Right atrium auricular region (tissue), 2 donors: Measurements from ENCODE around the gene TEX11. TPM values are rescaled to one million over a fixed set of nuclear protein-coding genes. Genes with fewer than 3 reads are reported as not detected.
A peak's percentile ranks its signal among the peaks of the same experiment; 100 is the strongest.
"Not testable (repeated sequence)": the region's sequence is repeated elsewhere in the genome, so short reads cannot be mapped to it uniquely, and the experiment has no call there.

ENCODE experiments used
- DNase-seq: peaks from one replicate; pipeline ENCODE4 v3.0.0-alpha.2; 2019; ENCODE audit warnings: low spot score
- H3K27ac ChIP-seq, 2 donors: fragments of 200-600 bp; sonication (generic); 1 replicate in 1 of 2; 2 replicates in 1 of 2; pipeline ENCODE4 v1.5.1; 2016 to 2019
- H3K27me3 ChIP-seq, 2 donors: fragments of 200-600 bp; sonication (generic); one replicate each; pipeline versions ENCODE4 v1.5.1 to v1.6.0; 2017 to 2019
- H3K36me3 ChIP-seq: fragments of 200-600 bp; sonication (generic); one replicate; pipeline ENCODE4 v1.5.1; 2016
- H3K4me1 ChIP-seq, 2 donors: fragments of 200-600 bp; sonication (generic); one replicate each; pipeline versions ENCODE4 v1.5.1 to v1.6.0; 2017 to 2019
- H3K4me3 ChIP-seq, 2 donors: fragments of 200-600 bp; sonication (generic); 1 replicate in 1 of 2; 2 replicates in 1 of 2; pipeline ENCODE4 v1.5.1; 2017 to 2019; ENCODE audit warnings: mild to moderate bottlenecking in 1 of 2, moderate library complexity in 1 of 2
- H3K9me3 ChIP-seq, 2 donors: fragments of 200-600 bp; sonication (generic); one replicate each; pipeline ENCODE4 v1.5.1; 2019
- CTCF ChIP-seq, 2 donors: fragments of 200-600 bp; sonication (generic); IDR thresholded peaks; one replicate each; pipeline ENCODE4 v1.5.1; 2019; ENCODE audit warnings: antibody characterized with exemption in 2 of 2
- total RNA-seq, 2 donors: library from RNA; depleted of rRNA; stranded (reverse); fragments of >200 nt; gene quantifications; one replicate each; pipeline ENCODE4 v1.1.0, GENCODE V29; 2016

The TEX11 gene
- total RNA-seq, 2 donors from 2014 or later = not detected

DNA sequence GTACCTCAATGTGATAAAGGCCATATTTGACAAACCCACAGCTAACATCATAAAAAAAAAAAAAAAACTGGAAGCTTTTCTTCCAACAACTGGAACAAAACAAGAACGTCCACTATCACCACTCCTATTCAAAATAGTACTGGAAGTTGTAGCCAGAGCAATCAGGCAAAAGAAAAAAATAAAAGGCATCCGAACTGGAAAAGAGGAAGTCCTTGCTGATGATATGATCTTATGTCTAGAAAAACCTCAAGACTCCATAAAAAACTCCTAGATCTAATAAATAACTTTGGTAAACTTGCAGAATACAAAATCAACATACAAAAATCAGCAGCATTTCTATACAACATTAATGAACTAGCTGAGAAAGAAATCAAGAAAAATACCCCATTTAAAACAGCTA lies 134.3 kb downstream of the TEX11 start:
- H3K27me3 ChIP-seq = no peaks in the 10 kb centered on the region
- H3K36me3 ChIP-seq = no peaks in the 10 kb centered on the region
- H3K4me3 ChIP-seq = no peak overlapping the region
- no peak for DNase-seq
- no peak overlapping the region for H3K27ac ChIP-seq
- no peaks in the 10 kb centered on the region for H3K4me1 ChIP-seq
- H3K9me3 ChIP-seq = no peaks in the 10 kb centered on the region
- no peak for TF ChIP-seq CTCF (IDR thresholded peaks at IDR 0.05)

DNA sequence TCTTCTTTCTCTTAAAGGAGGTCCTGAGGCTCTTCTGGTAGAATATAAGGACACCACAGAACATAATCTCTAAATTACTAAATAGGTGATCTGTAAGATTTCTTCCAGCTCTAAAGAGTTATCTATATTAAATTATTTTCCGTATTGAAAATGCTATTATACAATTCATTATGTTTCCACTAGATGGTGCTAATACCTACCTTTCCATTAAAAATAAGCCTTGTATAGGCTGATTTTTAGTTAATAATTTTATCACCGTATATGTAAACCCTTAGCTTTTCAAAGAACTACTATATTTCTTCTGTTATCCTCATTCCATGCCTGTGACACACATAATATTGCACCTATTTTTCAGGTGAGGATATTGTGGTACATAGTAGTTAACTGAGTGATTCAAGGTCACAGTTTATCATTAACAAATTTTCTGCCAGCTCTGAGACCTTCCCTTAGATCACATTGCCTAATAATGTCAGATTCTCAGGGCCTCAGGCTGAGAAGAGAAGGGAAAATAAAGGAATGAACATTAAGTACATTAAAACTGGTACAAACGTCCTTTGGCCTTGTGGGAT lies 138.8 kb downstream of the TEX11 start:
- no peak overlapping the region for H3K27ac ChIP-seq
- no peak overlapping the region for H3K4me3 ChIP-seq
- no peaks in the 10 kb centered on the region for H3K4me1 ChIP-seq
- no peak for DNase-seq
- H3K36me3 ChIP-seq = no peaks in the 10 kb centered on the region
- H3K9me3 ChIP-seq = no peaks in the 10 kb centered on the region
- no peaks in the 10 kb centered on the region for H3K27me3 ChIP-seq
- TF ChIP-seq CTCF (IDR thresholded peaks at IDR 0.05) = peak; percentile 16 to 61

- H3K9me3 ChIP-seq = no peaks in the 10 kb centered on the region
- H3K4me3 ChIP-seq = no peak overlapping the region
- TF ChIP-seq CTCF (IDR thresholded peaks at IDR 0.05) = no peak
- no peaks in the 10 kb centered on the region for H3K27me3 ChIP-seq
- no peaks in the 10 kb centered on the region for H3K4me1 ChIP-seq
- no peaks in the 10 kb centered on the region for H3K36me3 ChIP-seq
- no peak overlapping the region for H3K27ac ChIP-seq
- DNase-seq = no peak
These were observed 146.2 kb downstream of the TEX11 start for GRCh38 chrX:70762285-70762684.

- TF ChIP-seq CTCF (IDR thresholded peaks at IDR 0.05) = no peak
- H3K36me3 ChIP-seq = no peaks in the 10 kb centered on the region
- no peak overlapping the region for H3K27ac ChIP-seq
- no peaks in the 10 kb centered on the region for H3K27me3 ChIP-seq
- no peaks in the 10 kb centered on the region for H3K9me3 ChIP-seq
- H3K4me3 ChIP-seq = no peak overlapping the region
- DNase-seq = no peak
- H3K4me1 ChIP-seq = no peaks in the 10 kb centered on the region
These were observed 152.7 kb downstream of the TEX11 start for GRCh38 chrX:70755850-70756249.

DNA sequence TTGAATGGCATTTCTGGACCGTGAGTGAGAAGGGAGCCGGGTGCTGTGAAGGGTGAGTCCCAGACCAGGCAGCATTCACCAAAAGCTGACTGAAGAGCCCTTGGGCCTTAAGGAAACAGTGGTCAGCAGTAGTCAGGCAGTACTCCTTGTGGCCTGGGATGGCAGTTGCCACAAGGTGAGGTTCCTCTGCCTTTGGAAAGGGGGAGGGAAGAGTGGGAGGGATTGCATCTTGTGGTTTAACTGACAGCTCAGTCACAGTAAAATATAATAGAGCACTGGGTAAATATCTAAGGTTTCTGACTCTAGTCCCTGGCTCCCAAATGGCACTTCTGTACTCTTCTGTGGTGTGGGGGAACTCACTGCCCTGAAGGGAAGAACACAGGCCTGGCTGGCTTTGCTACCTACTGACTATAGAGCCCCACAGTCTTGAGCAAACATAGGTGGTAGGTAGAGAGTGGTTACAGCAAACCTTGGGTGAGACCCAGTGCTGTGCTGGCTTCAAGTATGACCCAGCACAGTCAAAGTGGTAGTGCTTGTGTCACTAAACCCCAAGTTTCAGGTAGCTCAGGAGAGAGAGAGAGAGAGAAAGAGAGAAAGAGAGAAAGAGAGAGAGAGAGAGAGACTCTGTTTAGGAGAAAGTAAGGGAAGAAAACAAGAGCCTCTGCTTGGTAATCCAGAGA lies 154.2 kb downstream of the TEX11 start:
- H3K9me3 ChIP-seq = no peaks in the 10 kb centered on the region
- DNase-seq = no peak
- no peaks in the 10 kb centered on the region for H3K4me1 ChIP-seq
- H3K27ac ChIP-seq = no peak overlapping the region
- no peaks in the 10 kb centered on the region for H3K36me3 ChIP-seq
- TF ChIP-seq CTCF (IDR thresholded peaks at IDR 0.05) = no peak
- H3K27me3 ChIP-seq = no peaks in the 10 kb centered on the region
- no peak overlapping the region for H3K4me3 ChIP-seq

GRCh38 chrX:70733774-70734173 lies 174.7 kb downstream of the TEX11 start:
- not testable (repeated sequence) for H3K4me3 ChIP-seq, H3K27ac ChIP-seq, H3K4me1 ChIP-seq, H3K27me3 ChIP-seq, DNase-seq, H3K9me3 ChIP-seq, H3K36me3 ChIP-seq

DNA sequence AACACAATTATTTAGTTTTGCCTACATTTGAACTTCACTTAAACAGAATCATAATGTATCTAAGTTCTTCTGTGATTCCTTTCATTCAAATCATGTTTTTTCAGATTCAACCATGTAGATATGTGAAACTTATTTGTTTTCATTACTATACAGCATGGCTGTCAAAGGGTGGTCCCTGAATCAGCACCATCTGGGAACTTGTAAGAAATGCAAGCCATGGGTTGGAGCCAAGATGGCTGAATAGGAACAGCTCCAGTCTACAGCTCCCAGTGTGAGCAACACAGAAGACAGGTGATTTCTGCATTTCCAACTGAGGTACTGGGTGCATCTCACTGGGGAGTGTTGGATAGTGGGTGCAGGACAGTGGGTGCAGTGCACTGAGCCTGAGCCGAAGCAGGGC lies 180.6 kb downstream of the TEX11 start:
- not testable (repeated sequence) for H3K27me3 ChIP-seq, H3K27ac ChIP-seq, H3K36me3 ChIP-seq, H3K9me3 ChIP-seq, H3K4me3 ChIP-seq, H3K4me1 ChIP-seq, DNase-seq
